Measurements from ENCODE around the gene COX7A2L. TPM values are rescaled to one million over a fixed set of nuclear protein-coding genes. Genes with fewer than 3 reads are reported as not detected.
"Not testable (repeated sequence)": the region's sequence is repeated elsewhere in the genome, so short reads cannot be mapped to it uniquely, and the experiment has no call there.

The COX7A2L gene
- polyA plus RNA-seq, 3 donors, result 178 to 185 (median 181) TPM

GRCh38 chr2:42372474-42373200 lies 11.6 kb upstream of the COX7A2L start:
- no peak for DNase-seq

GRCh38 chr2:42371611-42372473 lies 10.8 kb upstream of the COX7A2L start:
- DNase-seq, result no peak

- DNase-seq, result peak; percentile 97
These were observed 8.7 kb upstream of the COX7A2L start for GRCh38 chr2:42369532-42370229.

- DNase-seq, result no peak
These were observed 8.0 kb upstream of the COX7A2L start for GRCh38 chr2:42368817-42369531.

GRCh38 chr2:42367835-42368234 lies 6.8 kb upstream of the COX7A2L start:
- DNase-seq, result peak; percentile 71

GRCh38 chr2:42366411-42366810 lies 5.4 kb upstream of the COX7A2L start:
- DNase-seq, result no peak

GRCh38 chr2:42364658-42365057 lies 3.6 kb upstream of the COX7A2L start:
- no peak for DNase-seq

GRCh38 chr2:42363413-42363812 lies 2.4 kb upstream of the COX7A2L start:
- no peak for DNase-seq

- DNase-seq, result no peak
These were observed 789 bp upstream of the COX7A2L start for GRCh38 chr2:42361728-42362283.

- no peak for DNase-seq
These were observed 526 bp downstream of the COX7A2L start for GRCh38 chr2:42360493-42360889.

GRCh38 chr2:42359965-42360483 lies 993 bp downstream of the COX7A2L start:
- DNase-seq, result no peak

- DNase-seq, result no peak
These were observed 1.6 kb downstream of the COX7A2L start for GRCh38 chr2:42359304-42359964.

GRCh38 chr2:42353792-42354429 lies 7.1 kb downstream of the COX7A2L start:
- no peak for DNase-seq

- DNase-seq, result no peak
These were observed 9.2 kb downstream of the COX7A2L start for GRCh38 chr2:42351864-42352263.

GRCh38 chr2:42350434-42351063 lies 10.5 kb downstream of the COX7A2L start:
- DNase-seq, result no peak

- DNase-seq, result no peak
These were observed 12.8 kb downstream of the COX7A2L start for GRCh38 chr2:42348113-42348805.

GRCh38 chr2:42347518-42347917 lies 13.5 kb downstream of the COX7A2L start:
- not testable (repeated sequence) for DNase-seq

- DNase-seq, result not testable (repeated sequence)
These were observed 14.2 kb downstream of the COX7A2L start for GRCh38 chr2:42346856-42347255.

GRCh38 chr2:42345986-42346385 lies 15.0 kb downstream of the COX7A2L start:
- DNase-seq, result no peak

Measured in renal pelvis (tissue), 4 donors.